NT2/D1 (cell line): Measurements from ENCODE around the gene MEDAG.

Source experiments
- DNase-seq: peaks from one replicate; pipeline ENCODE4 v3.0.0-alpha.2; 2011; ENCODE audit warnings: low read depth, low spot score
- H3K27me3 ChIP-seq: 2 replicates; pipeline ENCODE4 v1.6.0; 2011; ENCODE audit warnings: mild to moderate bottlenecking; ENCODE audit not compliant: insufficient read length, insufficient read depth
- H3K36me3 ChIP-seq: 2 replicates; pipeline ENCODE4 v1.6.1; 2011; ENCODE audit warnings: mild to moderate bottlenecking, low read length, mixed read lengths; ENCODE audit not compliant: insufficient read depth, insufficient read length
- H3K4me1 ChIP-seq: 2 replicates; pipeline ENCODE4 v1.5.1; 2011; ENCODE audit not compliant: insufficient read depth, insufficient read length
- H3K4me3 ChIP-seq: 2 replicates; pipeline ENCODE4 v1.5.1; 2011; ENCODE audit warnings: low read depth; ENCODE audit not compliant: insufficient read length
- H3K9ac ChIP-seq: 2 replicates; pipeline ENCODE4 v1.6.0; 2011; ENCODE audit warnings: low read depth; ENCODE audit not compliant: insufficient read length
- H3K9me3 ChIP-seq: 2 replicates; pipeline ENCODE4 v1.5.1; 2011; ENCODE audit warnings: mild to moderate bottlenecking, low read length; ENCODE audit not compliant: insufficient read depth
- SUZ12 ChIP-seq: IDR thresholded peaks from 2 replicates; pipeline ENCODE4 v1.6.1; 2011; ENCODE audit not compliant: insufficient read length, insufficient read depth; ENCODE audit errors: extremely low read depth
- YY1 ChIP-seq: IDR thresholded peaks from 2 replicates; pipeline ENCODE4 v1.6.1; 2011; ENCODE audit not compliant: insufficient read length, insufficient read depth
- ZNF274 ChIP-seq: IDR thresholded peaks from 2 replicates; pipeline ENCODE4 v1.6.1; 2011; ENCODE audit warnings: mild to moderate bottlenecking, low read depth, low read length

Gene MEDAG

DNA sequence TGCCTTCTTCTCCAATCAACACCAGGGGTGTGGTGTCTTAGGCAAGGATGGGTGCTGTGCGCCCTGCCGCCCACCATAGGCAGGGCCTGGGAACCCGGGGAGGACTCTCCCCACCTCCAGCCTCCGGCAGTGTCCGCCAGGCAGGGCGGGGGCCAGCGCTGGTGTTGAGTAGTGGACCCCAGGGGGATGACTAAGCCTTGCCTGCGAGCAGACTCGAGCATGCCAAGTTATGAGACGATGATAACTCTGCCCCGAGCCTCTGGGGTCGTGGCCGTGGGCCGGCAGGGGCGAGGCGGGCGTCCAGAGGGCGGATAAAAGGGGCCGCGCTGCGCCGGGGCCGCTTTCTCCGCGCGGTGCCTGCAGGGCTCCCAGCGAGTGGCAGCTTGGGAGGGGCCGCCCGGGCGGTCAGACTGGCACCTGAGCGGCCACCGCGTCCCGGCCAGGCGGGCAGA is at the start of gene MEDAG:
Gene MEDAG, plus strand, starts transcription at position 340 of the 452 bp plus-strand sequence. CDS start 245 bp downstream, outside the sequence.
- DNase-seq, result no peak
- Histone ChIP-seq H3K4me1 (no peaks in the 10 kb centered on the region), H3K4me3 (peak within 1 kb of the TSS; percentile 30), H3K27me3 (peaks cover 24% of the 10 kb centered on the region), H3K9ac (peak within 1 kb of the TSS; percentile 32), H3K9me3 (no peaks in the 10 kb centered on the region), H3K36me3 (no peaks in the 10 kb centered on the region)
- no peak for TF ChIP-seq ZNF274
- no peak for TF ChIP-seq SUZ12
- TF ChIP-seq YY1, result no peak

DNA sequence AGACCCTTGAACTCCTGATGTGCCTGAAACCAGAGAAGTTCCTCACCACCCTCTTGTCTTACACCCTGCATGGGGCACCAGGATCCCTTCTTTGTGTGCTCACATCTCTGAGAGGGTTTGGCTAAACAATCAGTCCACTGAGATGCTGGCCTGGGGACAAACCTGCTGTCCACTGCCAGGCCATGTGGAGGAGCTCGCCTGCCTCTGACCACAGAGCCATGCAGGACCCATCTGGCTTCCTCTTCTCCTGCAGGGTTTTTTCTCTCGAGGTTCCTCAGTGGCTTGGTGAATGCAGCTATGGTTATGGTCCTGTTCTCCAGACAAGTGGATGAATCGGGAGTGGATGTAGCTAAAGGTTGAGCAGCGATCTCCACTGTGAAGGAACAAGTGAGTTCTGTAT is 49.1 kb upstream of the MEDAG start:
- Histone ChIP-seq H3K9ac (no peak overlapping the region), H3K4me3 (no peak overlapping the region), H3K36me3 (no peaks in the 10 kb centered on the region), H3K27me3 (no peaks in the 10 kb centered on the region), H3K4me1 (no peaks in the 10 kb centered on the region), H3K9me3 (peaks cover 7% of the 10 kb centered on the region; the same call in 1 of the 2 replicates)
- DNase-seq, result no peak
- TF ChIP-seq YY1 (no peak), SUZ12 (no peak), ZNF274 (no peak)

DNA sequence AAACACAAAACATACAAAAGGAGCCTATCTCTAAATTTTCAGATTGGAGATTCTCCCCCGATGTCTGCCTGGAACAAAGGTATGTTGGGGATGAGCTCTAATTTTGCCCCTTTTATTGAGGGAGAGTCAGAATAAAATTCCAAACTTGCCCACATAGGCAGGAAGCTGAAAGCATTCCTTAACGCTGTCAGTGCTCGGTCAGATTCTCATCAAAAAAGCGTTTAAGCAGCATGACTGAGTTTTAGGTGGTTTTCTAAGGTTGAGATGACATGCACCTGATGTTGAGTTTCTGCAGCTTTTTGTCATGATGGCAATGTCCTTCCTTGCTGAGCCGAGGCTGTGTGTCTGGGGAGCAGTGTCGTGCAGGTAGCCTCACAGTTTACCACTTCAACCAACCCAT is 48.4 kb upstream of the MEDAG start:
- Histone ChIP-seq H3K4me1 (no peaks in the 10 kb centered on the region), H3K9me3 (peaks cover 7% of the 10 kb centered on the region; the same call in 1 of the 2 replicates), H3K27me3 (no peaks in the 10 kb centered on the region), H3K4me3 (no peak overlapping the region), H3K36me3 (no peaks in the 10 kb centered on the region), H3K9ac (no peak overlapping the region)
- TF ChIP-seq SUZ12 (no peak), ZNF274 (no peak), YY1 (no peak)
- DNase-seq, result no peak

DNA sequence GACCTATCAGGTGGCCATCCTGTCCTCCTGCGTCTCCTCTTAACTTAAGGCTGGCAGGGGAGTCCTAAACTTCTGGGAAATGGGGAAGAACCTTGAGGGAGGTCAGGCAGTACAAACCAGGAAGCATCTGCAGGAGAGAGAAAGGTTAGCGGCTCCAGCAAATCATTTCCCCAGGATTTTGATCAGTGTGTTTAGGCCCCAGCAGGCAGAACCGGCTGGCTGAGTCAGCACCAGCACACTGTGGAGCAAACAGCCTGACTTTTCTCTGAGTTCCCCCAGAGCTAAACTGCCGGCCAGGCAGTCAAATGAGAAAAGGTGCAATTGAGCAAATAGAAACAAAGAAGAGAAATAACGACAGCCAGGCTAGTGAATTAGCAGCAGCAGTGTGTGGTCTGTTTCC is 46.7 kb upstream of the MEDAG start:
- TF ChIP-seq SUZ12 (no peak), YY1 (no peak), ZNF274 (no peak)
- DNase-seq, result no peak

DNA sequence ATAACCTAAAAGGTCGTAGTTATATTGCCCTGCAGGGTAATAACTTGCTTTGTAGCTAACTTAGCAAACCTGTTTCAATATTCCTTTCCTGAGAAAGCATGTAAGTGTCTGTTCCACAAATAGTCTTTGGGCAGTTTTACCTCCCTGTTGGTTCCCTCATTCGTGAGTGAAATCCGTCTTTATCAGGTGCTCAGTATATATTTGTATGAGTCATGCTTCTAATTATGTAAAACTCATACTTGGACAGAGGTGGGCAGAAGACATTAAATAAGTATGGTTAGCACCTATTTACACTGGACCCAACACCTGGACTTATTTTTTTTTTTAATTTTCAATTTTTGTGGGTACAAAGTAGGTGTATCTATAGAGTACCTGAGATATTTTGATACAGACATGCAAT is 44.9 kb upstream of the MEDAG start:
- H3K36me3 ChIP-seq, result no peaks in the 10 kb centered on the region
- H3K4me3 ChIP-seq, result no peak overlapping the region
- no peak overlapping the region for H3K9ac ChIP-seq
- H3K9me3 ChIP-seq, result peaks cover 7% of the 10 kb centered on the region; the same call in 1 of the 2 replicates
- no peak for DNase-seq
- H3K4me1 ChIP-seq, result no peaks in the 10 kb centered on the region
- TF ChIP-seq SUZ12 (no peak), ZNF274 (no peak), YY1 (no peak)
- H3K27me3 ChIP-seq, result no peaks in the 10 kb centered on the region

More for the DNA sequence above, 46.7 kb upstream of the MEDAG start:
- peaks cover 7% of the 10 kb centered on the region; the same call in 1 of the 2 replicates for H3K9me3 ChIP-seq
- no peaks in the 10 kb centered on the region for H3K36me3 ChIP-seq
- no peaks in the 10 kb centered on the region for H3K27me3 ChIP-seq
- no peaks in the 10 kb centered on the region for H3K4me1 ChIP-seq
- H3K4me3 ChIP-seq, result no peak overlapping the region
- no peak overlapping the region for H3K9ac ChIP-seq

DNA sequence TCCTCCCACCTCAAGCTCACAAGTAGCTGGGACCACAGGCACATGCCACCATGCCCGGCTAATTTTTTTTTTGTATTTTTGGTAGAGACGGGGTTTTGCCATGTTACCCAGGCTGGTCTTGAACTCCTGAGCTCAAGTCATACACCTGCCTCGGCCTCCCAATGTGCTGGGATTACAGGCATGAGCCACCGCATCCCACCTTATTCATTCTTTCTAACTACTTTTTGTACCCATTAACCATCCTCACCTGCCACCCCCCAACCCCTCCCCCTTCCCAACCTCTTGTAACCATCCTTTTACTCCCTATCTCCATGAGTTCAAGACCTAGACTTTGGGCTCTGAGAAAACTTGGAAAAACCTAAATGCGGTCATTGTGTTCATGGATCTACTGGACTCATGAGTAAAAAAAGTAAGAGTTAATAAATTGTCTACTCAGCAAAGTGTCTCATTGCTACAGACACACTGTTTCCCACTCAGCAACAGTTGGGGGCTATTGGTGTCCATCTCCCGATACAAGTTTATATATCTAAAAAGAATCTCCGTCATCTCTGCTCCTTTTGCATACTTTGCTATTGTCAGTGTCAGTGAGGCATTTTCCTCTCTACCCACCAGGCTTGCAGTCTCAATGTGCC is 44.1 kb upstream of the MEDAG start:
- Histone ChIP-seq H3K36me3 (no peaks in the 10 kb centered on the region), H3K27me3 (no peaks in the 10 kb centered on the region), H3K4me1 (no peaks in the 10 kb centered on the region), H3K9ac (no peak overlapping the region), H3K9me3 (peaks cover 7% of the 10 kb centered on the region; the same call in 1 of the 2 replicates), H3K4me3 (no peak overlapping the region)
- DNase-seq, result no peak
- no peak for TF ChIP-seq ZNF274
- TF ChIP-seq YY1, result no peak
- no peak for TF ChIP-seq SUZ12

DNA sequence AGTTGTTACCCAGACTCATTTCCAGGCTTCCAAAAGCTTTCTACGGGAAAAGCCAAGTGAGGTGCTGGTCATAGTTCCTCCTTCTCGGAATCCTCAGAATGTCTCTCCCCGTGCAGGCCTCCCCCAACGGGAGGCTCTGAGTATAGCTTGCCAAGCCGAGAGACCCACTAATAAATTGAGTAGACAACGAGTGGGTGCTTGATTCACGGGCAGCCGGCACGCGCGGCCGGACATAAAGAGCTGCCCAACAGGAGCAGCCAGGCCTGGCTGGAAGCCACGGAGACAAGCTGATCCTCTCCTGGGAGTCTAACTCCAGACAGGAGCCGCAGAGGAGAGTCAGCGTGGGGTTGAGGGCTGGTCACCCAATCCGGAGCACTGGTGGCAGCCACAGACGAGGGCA is 43.4 kb upstream of the MEDAG start:
- Histone ChIP-seq H3K36me3 (no peaks in the 10 kb centered on the region), H3K9me3 (peaks cover 7% of the 10 kb centered on the region; the same call in 1 of the 2 replicates), H3K4me3 (peak overlapping the region; percentile 19), H3K27me3 (no peaks in the 10 kb centered on the region), H3K9ac (peak overlapping the region; percentile 70), H3K4me1 (no peaks in the 10 kb centered on the region)
- no peak for DNase-seq
- no peak for TF ChIP-seq SUZ12
- no peak for TF ChIP-seq ZNF274
- no peak for TF ChIP-seq YY1
